Small intestine (tissue), 7 donors: ENCODE measurements around the gene TRMT11. TPM values are rescaled to one million over a fixed set of nuclear protein-coding genes. Genes with fewer than 3 reads are reported as not detected.
A peak's percentile ranks its signal among the peaks of the same experiment; 100 is the strongest.
"Not testable (repeated sequence)": the region's sequence is repeated elsewhere in the genome, so short reads cannot be mapped to it uniquely, and the experiment has no call there.

Experiments used
- DNase-seq, 2 donors: peaks; one replicate each; pipeline versions ENCODE4 v3.0.0 to v3.0.0-alpha.2; 2013
- FAIRE-seq: peaks from 2 replicates; lab custom pipeline; 2012; peaks lifted over from hg19 to GRCh38; lab: Jason Lieb, UNC
- H3K27ac ChIP-seq, 3 donors: one replicate each; pipeline ENCODE4 v1.5.1; 2013; ENCODE audit warnings: low read length in 2 of 3, mild to moderate bottlenecking in 2 of 3, control low read depth in 1 of 3, inconsistent platforms in 1 of 3, low read depth in 1 of 3, moderate library complexity in 1 of 3
- H3K27me3 ChIP-seq, 3 donors: one replicate each; pipeline ENCODE4 v1.6.1; 2013; ENCODE audit warnings: low read length in 3 of 3, inconsistent platforms in 1 of 3; ENCODE audit not compliant: control insufficient read depth in 3 of 3, insufficient read depth in 3 of 3
- H3K36me3 ChIP-seq, 3 donors: one replicate each; pipeline ENCODE4 v1.6.1; 2013; ENCODE audit warnings: low read length in 3 of 3, inconsistent platforms in 1 of 3, low read depth in 1 of 3, mild to moderate bottlenecking in 1 of 3, moderate library complexity in 1 of 3; ENCODE audit not compliant: control insufficient read depth in 3 of 3, insufficient read depth in 2 of 3
- H3K4me1 ChIP-seq, 3 donors: one replicate each; pipeline ENCODE4 v1.6.1; 2013; ENCODE audit warnings: low read length in 2 of 3, inconsistent platforms in 1 of 3, low read depth in 1 of 3, mild to moderate bottlenecking in 1 of 3, moderate library complexity in 1 of 3; ENCODE audit not compliant: control insufficient read depth in 3 of 3, insufficient read depth in 2 of 3
- H3K4me3 ChIP-seq, 3 donors: one replicate each; pipeline ENCODE4 v1.5.1; 2013; ENCODE audit warnings: low read length in 3 of 3, control low read depth in 1 of 3, inconsistent platforms in 1 of 3, low read depth in 1 of 3, mild to moderate bottlenecking in 1 of 3, moderate library complexity in 1 of 3
- H3K9me3 ChIP-seq, 2 donors: one replicate each; pipeline ENCODE4 v1.6.1; 2013; ENCODE audit warnings: low read depth in 1 of 2, low read length in 1 of 2; ENCODE audit not compliant: control insufficient read depth in 2 of 2, insufficient read depth in 1 of 2
- WGBS, 3 donors: extraction: QIAGEN DNeasy Blood & Tissue Kit; methylation state at CpG; one replicate each; pipeline ENCODE4 v1.1.7; 2013; 5-methylcytosine and 5-hydroxymethylcytosine counted together
- polyA plus RNA-seq, 4 donors: library from polyadenylated mRNA; stranded (reverse) in 3 of 4; unstranded in 1 of 4; fragments of 200-250 nt in 3 of 4; fragments of 120-200 nt in 1 of 4; gene quantifications; one replicate each; pipeline versions ENCODE4 v1.2.1 to v1.2.3, GENCODE V29; 2013
- donor health status: healthy with polysubstance abuse.
- donor health status: control.
- donor health status: control.
- donor health status: Bipolar disorder and iron deficiency.
- donor health status: healthy.

TRMT11 gene
- polyA plus RNA-seq, 4 donors, result 11.1 to 21.3 (median 14.4) TPM

GRCh38 chr6:126007800-126008199 is 21.5 kb downstream of the TRMT11 start:
- H3K27ac ChIP-seq, result no peak overlapping the region
- H3K4me1 ChIP-seq, result no peaks in the 10 kb centered on the region
- H3K36me3 ChIP-seq, result peaks cover 0 to 13% (median 6%) of the 10 kb centered on the region in 3 donors
- no peaks in the 10 kb centered on the region for H3K27me3 ChIP-seq
- no peak for FAIRE-seq
- no peak overlapping the region for H3K4me3 ChIP-seq
- no peak for DNase-seq
- H3K9me3 ChIP-seq, result no peaks in the 10 kb centered on the region

- DNase-seq, result no peak
- Histone ChIP-seq H3K9me3 (no peaks in the 10 kb centered on the region), H3K36me3 (peaks cover 6 to 16% (median 8%) of the 10 kb centered on the region in 3 donors), H3K4me1 (no peaks in the 10 kb centered on the region), H3K4me3 (no peak overlapping the region), H3K27me3 (no peaks in the 10 kb centered on the region), H3K27ac (no peak overlapping the region)
- WGBS, 3 donors, result 84 to 87% (median 84%) methylated on average over 4 of the region's 4 CpGs
- no peak for FAIRE-seq
Measured at GRCh38 chr6:126010040-126010439, 23.7 kb downstream of the TRMT11 start.

GRCh38 chr6:126015863-126016262 is 29.5 kb downstream of the TRMT11 start:
- Histone ChIP-seq H3K4me3 (no peak overlapping the region), H3K27ac (no peak overlapping the region), H3K27me3 (no peaks in the 10 kb centered on the region), H3K9me3 (no peaks in the 10 kb centered on the region), H3K36me3 (peaks cover 3 to 19% (median 10%) of the 10 kb centered on the region in 3 donors), H3K4me1 (no peaks in the 10 kb centered on the region)
- no peak for DNase-seq
- FAIRE-seq, result no peak
- 80 to 87% (median 84%) methylated on average over 1 of the region's 1 CpG for WGBS, 3 donors

GRCh38 chr6:126016591-126016990 is 30.3 kb downstream of the TRMT11 start:
- FAIRE-seq, result no peak

GRCh38 chr6:126017668-126018067 is 31.3 kb downstream of the TRMT11 start:
- FAIRE-seq (no peak), DNase-seq (peak in 1 of 2 donors; percentile 10)
- no peaks in the 10 kb centered on the region for H3K4me1 ChIP-seq
- peaks cover 0 to 17% (median 16%) of the 10 kb centered on the region in 3 donors for H3K36me3 ChIP-seq
- no peaks in the 10 kb centered on the region for H3K9me3 ChIP-seq
- no peak overlapping the region for H3K27ac ChIP-seq
- no peaks in the 10 kb centered on the region for H3K27me3 ChIP-seq
- H3K4me3 ChIP-seq, result no peak overlapping the region

More at GRCh38 chr6:126016591-126016990, 30.3 kb downstream of the TRMT11 start:
- H3K4me3 ChIP-seq, result no peak overlapping the region
- no peak for DNase-seq
- no peaks in the 10 kb centered on the region for H3K27me3 ChIP-seq
- H3K36me3 ChIP-seq, result peaks cover 3 to 19% (median 13%) of the 10 kb centered on the region in 3 donors
- WGBS, 3 donors, result 90 to 92% (median 92%) methylated on average over 2 of the region's 2 CpGs
- H3K27ac ChIP-seq, result no peak overlapping the region
- H3K9me3 ChIP-seq, result no peaks in the 10 kb centered on the region
- no peaks in the 10 kb centered on the region for H3K4me1 ChIP-seq

- H3K4me1 ChIP-seq, result no peaks in the 10 kb centered on the region
- 91 to 95% (median 94%) methylated on average over 5 of the region's 5 CpGs for WGBS, 3 donors
- H3K9me3 ChIP-seq, result no peaks in the 10 kb centered on the region
- no peak for FAIRE-seq
- H3K27me3 ChIP-seq, result no peaks in the 10 kb centered on the region
- no peak for DNase-seq
- H3K36me3 ChIP-seq, result peaks cover 3 to 17% (median 13%) of the 10 kb centered on the region in 3 donors
- H3K27ac ChIP-seq, result no peak overlapping the region
- H3K4me3 ChIP-seq, result no peak overlapping the region
Measured at GRCh38 chr6:126020305-126021050, 34.1 kb downstream of the TRMT11 start.

- DNase-seq, H3K4me1 ChIP-seq, H3K9me3 ChIP-seq, H3K27ac ChIP-seq, H3K27me3 ChIP-seq, H3K4me3 ChIP-seq, FAIRE-seq: not testable (repeated sequence)
- H3K36me3 ChIP-seq, result peaks cover 6 to 20% (median 11%) of the 10 kb centered on the region in 3 donors
- WGBS, 3 donors, result 82 to 98% (median 85%) methylated on average over 3 of the region's 3 CpGs
Measured at GRCh38 chr6:126023474-126023873, 37.1 kb downstream of the TRMT11 start.

- Histone ChIP-seq H3K9me3 (no peaks in the 10 kb centered on the region), H3K4me1 (no peaks in the 10 kb centered on the region), H3K36me3 (peaks cover 6 to 17% (median 8%) of the 10 kb centered on the region in 3 donors), H3K27me3 (no peaks in the 10 kb centered on the region), H3K4me3 (no peak overlapping the region), H3K27ac (no peak overlapping the region)
- DNase-seq (no peak), FAIRE-seq (no peak)
- 87 to 97% (median 90%) methylated on average over 2 of the region's 2 CpGs for WGBS, 3 donors
Measured at GRCh38 chr6:126026001-126026400, 39.7 kb downstream of the TRMT11 start.

- H3K36me3 ChIP-seq, result peaks cover 12 to 15% (median 13%) of the 10 kb centered on the region in 3 donors
- H3K27me3 ChIP-seq, result no peaks in the 10 kb centered on the region
- FAIRE-seq (no peak), DNase-seq (no peak)
- no peaks in the 10 kb centered on the region for H3K9me3 ChIP-seq
- no peaks in the 10 kb centered on the region for H3K4me1 ChIP-seq
- H3K27ac ChIP-seq, result no peak overlapping the region
- no peak overlapping the region for H3K4me3 ChIP-seq
Measured at GRCh38 chr6:126027601-126028000, 41.3 kb downstream of the TRMT11 start.
